Transverse colon (tissue), 3 donors: ENCODE results near the gene GCNT1.

ENCODE experiments used
- CTCF ChIP-seq, 5 experiments: fragments of 200-600 bp in 3 of 5; fragments of 450-650 bp in 2 of 5; sonication (generic) in 3 of 5; IDR thresholded peaks; 1 replicate in 2 of 5; 2 replicates in 3 of 5; pipeline ENCODE4 v1.5.1; 2016 to 2017; ENCODE audit warnings: antibody characterized with exemption in 5 of 5, inconsistent platforms in 3 of 5, mild to moderate bottlenecking in 2 of 5, moderate library complexity in 1 of 5
- EP300 ChIP-seq: sonication (generic); formaldehyde crosslinking; IDR thresholded peaks from one replicate; pipeline ENCODE4 v1.6.1; 2017; ENCODE audit warnings: antibody characterized with exemption, low read depth
- POLR2A ChIP-seq: fragments of 450-650 bp; IDR thresholded peaks from one replicate; pipeline ENCODE4 v1.6.1; 2016; ENCODE audit warnings: antibody characterized with exemption, mild to moderate bottlenecking, moderate library complexity

- TF ChIP-seq EP300 (no peak), POLR2A (no peak), CTCF (IDR thresholded peaks at IDR 0.05) (no peak)
Observed at GRCh38 chr9:76417394-76417793, 41.6 kb upstream of the GCNT1 start.
